Measurements from ENCODE around the gene SMAD4. TPM values are rescaled to one million over a fixed set of nuclear protein-coding genes. Genes with fewer than 3 reads are reported as not detected.
"Not testable (repeated sequence)": the region's sequence is repeated elsewhere in the genome, so short reads cannot be mapped to it uniquely, and the experiment has no call there.

The SMAD4 gene
- total RNA-seq, 1 experiment from 2014 or later = 96.3 TPM

DNA sequence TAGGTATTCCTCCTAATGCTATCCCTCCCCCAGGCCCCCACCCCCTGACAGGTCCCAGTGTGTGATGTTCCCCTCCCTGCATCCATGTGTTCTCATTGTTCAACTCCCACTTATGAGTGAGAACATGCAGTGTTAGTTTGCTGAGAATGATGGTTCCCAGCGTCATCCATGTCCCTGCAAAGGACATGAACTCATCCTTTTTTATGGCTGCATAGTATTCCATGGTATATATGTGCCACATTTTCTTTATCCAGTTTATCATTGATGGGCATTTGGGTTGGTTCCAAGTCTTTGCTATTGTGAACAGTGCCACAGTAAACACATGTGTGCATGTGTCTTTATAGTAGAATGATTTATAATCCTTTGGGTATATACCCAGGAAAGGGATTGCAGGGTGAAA lies 63.0 kb downstream of the SMAD4 start:
- H3K9me3 ChIP-seq (ENCODE audit: control insufficient read depth in 1 of 2, insufficient read depth in 1 of 2, low read depth in 1 of 2, low read length in 2 of 2); H3K4me3 ChIP-seq (replicated peaks in 1 of 2; ENCODE audit: low read depth in 1 of 2, low read length in 2 of 2); DNase-seq (ENCODE audit: low read depth, low spot score); RAD21 ChIA-PET (ENCODE audit: low non-redundant PET in 1 of 2, low total read pairs in 2 of 2, uncharacterized antibody in 2 of 2, unreplicated experiment in 2 of 2); BruUV-seq (replicated peaks); H4K20me1 ChIP-seq (ENCODE audit: insufficient read depth); H3K27me3 ChIP-seq (ENCODE audit: insufficient read depth, low read length); intact Hi-C loops (cut with micrococcal nuclease); H3K4me1 ChIP-seq (ENCODE audit: control insufficient read depth in 1 of 2, insufficient read depth in 2 of 2, low read length in 2 of 2); ATAC-seq; H3K4me2 ChIP-seq (ENCODE audit: low read length); CTCF ChIA-PET; H3K79me2 ChIP-seq (ENCODE audit: insufficient read depth, low read length); H3K36me3 ChIP-seq (ENCODE audit: control insufficient read depth in 1 of 2, insufficient read depth in 2 of 2, low read length in 2 of 2); H3K27ac ChIP-seq (ENCODE audit: low read depth, low read length); H3K9me2 ChIP-seq (ENCODE audit: insufficient read depth); H2AFZ ChIP-seq (ENCODE audit: low read depth, low read length, poor library complexity, severe bottlenecking); H3K9ac ChIP-seq (ENCODE audit: low read length): not testable (repeated sequence)
- POLR2A ChIA-PET = interaction anchor here (0.7 kb wide), 1 partner anchor 49 kb away, joined by 3 read pairs; no protein-coding TSS in a partner anchor

DNA sequence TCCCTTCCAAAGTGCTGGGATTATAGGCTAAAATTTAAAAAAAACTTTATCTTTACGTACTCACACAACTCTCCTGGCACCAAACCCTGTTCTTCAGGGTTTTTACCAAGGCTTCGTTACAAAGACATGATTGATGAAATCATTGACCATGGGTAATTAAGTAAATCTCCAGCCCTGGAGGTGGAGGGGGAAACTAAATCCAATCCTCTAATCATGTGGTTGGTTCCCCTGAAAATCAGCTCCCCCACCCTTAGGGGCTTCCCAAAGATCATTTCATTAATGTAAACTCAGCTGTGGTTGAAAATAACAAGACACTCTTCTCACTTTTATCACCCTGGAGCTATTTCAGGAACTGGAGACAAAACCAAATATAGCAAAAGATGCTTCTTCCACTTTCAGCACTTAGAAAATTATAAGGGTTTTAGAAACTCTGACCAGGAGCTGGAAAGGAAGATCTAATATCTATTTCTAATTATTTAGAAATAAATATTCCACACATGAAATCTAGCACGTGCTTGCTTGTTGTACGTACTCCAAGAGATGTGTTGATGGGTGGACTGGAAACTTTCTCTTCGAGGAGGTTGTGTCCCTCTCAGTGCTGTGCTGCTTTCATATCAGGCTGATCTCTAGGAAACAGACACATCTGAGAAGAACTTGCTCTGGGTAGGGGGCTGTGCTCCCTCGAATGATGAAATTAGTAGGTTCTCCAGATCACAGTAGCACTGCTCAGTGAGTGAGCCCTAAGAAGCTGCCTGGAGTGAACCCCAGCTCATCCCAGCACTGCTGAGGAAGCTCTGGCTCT lies 67.2 kb downstream of the SMAD4 start:
- Histone ChIP-seq H2AFZ (ENCODE audit: low read depth, low read length, poor library complexity, severe bottlenecking) (no peak overlapping the region), H3K27ac (ENCODE audit: low read depth, low read length) (no peak overlapping the region), H3K36me3 (ENCODE audit: control insufficient read depth in 1 of 2, insufficient read depth in 2 of 2, low read length in 2 of 2) (no peaks in the 10 kb centered on the region), H3K27me3 (ENCODE audit: insufficient read depth, low read length) (no peaks in the 10 kb centered on the region), H3K79me2 (ENCODE audit: insufficient read depth, low read length) (no peaks in the 10 kb centered on the region), H4K20me1 (ENCODE audit: insufficient read depth) (no peaks in the 10 kb centered on the region), H3K9ac (ENCODE audit: low read length) (no peak overlapping the region), H3K9me3 (ENCODE audit: control insufficient read depth in 1 of 2, insufficient read depth in 1 of 2, low read depth in 1 of 2, low read length in 2 of 2) (no peaks in the 10 kb centered on the region), H3K9me2 (ENCODE audit: insufficient read depth) (no peaks in the 10 kb centered on the region), H3K4me2 (ENCODE audit: low read length) (no peak overlapping the region), H3K4me3 (replicated peaks in 1 of 2; ENCODE audit: low read depth in 1 of 2, low read length in 2 of 2) (no peak overlapping the region), H3K4me1 (ENCODE audit: control insufficient read depth in 1 of 2, insufficient read depth in 2 of 2, low read length in 2 of 2) (no peaks in the 10 kb centered on the region)
- CTCF ChIA-PET = no interaction called here
- TF ChIP-seq CEBPB (IDR thresholded peaks at IDR 0.05; ENCODE audit: low read depth) (no peak), EZH2phosphoT487 (IDR thresholded peaks at IDR 0.05; ENCODE audit: borderline replicate concordance) (no peak), CBX3 (IDR thresholded peaks at IDR 0.05; ENCODE audit: low read depth) (no peak), POLR2AphosphoS5 (IDR thresholded peaks at IDR 0.05; ENCODE audit: low read depth, low read length) (no peak)
- TF ChIP-seq, protein P1, sequence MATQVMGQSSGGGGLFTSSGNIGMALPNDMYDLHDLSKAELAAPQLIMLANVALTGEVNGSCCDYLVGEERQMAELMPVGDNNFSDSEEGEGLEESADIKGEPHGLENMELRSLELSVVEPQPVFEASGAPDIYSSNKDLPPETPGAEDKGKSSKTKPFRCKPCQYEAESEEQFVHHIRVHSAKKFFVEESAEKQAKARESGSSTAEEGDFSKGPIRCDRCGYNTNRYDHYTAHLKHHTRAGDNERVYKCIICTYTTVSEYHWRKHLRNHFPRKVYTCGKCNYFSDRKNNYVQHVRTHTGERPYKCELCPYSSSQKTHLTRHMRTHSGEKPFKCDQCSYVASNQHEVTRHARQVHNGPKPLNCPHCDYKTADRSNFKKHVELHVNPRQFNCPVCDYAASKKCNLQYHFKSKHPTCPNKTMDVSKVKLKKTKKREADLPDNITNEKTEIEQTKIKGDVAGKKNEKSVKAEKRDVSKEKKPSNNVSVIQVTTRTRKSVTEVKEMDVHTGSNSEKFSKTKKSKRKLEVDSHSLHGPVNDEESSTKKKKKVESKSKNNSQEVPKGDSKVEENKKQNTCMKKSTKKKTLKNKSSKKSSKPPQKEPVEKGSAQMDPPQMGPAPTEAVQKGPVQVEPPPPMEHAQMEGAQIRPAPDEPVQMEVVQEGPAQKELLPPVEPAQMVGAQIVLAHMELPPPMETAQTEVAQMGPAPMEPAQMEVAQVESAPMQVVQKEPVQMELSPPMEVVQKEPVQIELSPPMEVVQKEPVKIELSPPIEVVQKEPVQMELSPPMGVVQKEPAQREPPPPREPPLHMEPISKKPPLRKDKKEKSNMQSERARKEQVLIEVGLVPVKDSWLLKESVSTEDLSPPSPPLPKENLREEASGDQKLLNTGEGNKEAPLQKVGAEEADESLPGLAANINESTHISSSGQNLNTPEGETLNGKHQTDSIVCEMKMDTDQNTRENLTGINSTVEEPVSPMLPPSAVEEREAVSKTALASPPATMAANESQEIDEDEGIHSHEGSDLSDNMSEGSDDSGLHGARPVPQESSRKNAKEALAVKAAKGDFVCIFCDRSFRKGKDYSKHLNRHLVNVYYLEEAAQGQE (IDR thresholded peaks at IDR 0.05; ENCODE audit: low read depth) = no peak
- no peak for DNase-seq (ENCODE audit: low read depth, low spot score)
- POLR2A ChIA-PET = no interaction called here
- ATAC-seq = no peak
- RAD21 ChIA-PET (ENCODE audit: low non-redundant PET in 1 of 2, low total read pairs in 2 of 2, uncharacterized antibody in 2 of 2, unreplicated experiment in 2 of 2) = interaction anchor here in 1 of 2 experiments (0.5 kb wide), 1 partner anchor 35 kb away, joined by 3 read pairs; no protein-coding TSS in a partner anchor
- no TSS peak for BruUV-seq (replicated peaks)
- intact Hi-C loops (cut with micrococcal nuclease) = no loop called here

Data from HCT116 (cell line).